Activated T-helper 17 cell treated with anti-CD3 and anti-CD28 coated beads, Interleukin-2, amount 50 U/mL, for 72 hours (primary cell): ENCODE measurements around the gene ST3GAL5. TPM values are rescaled to one million over a fixed set of nuclear protein-coding genes. Genes with fewer than 3 reads are reported as not detected.
"Not testable (repeated sequence)": the region's sequence is repeated elsewhere in the genome, so short reads cannot be mapped to it uniquely, and the experiment has no call there.

ENCODE experiments used
- ATAC-seq: fragments of 150-1000 bp; cut with Tn5 transposase; replicated peaks from 2 replicates; pipeline ENCODE4 v1.10.0; 2021; ENCODE audit warnings: mild to moderate bottlenecking, moderate library complexity
- H3K27ac Mint-ChIP-seq: one replicate; pipeline ENCODE4 v1.8.0; 2022; ENCODE audit warnings: mixed read lengths
- H3K27me3 Mint-ChIP-seq: one replicate; pipeline ENCODE4 v1.8.0; 2022; ENCODE audit warnings: mixed read lengths
- H3K36me3 Mint-ChIP-seq: one replicate; pipeline ENCODE4 v1.8.0; 2022; ENCODE audit warnings: low read depth, mild to moderate bottlenecking, mixed read lengths
- H3K4me1 Mint-ChIP-seq: one replicate; pipeline ENCODE4 v1.8.0; 2022; ENCODE audit warnings: mixed read lengths
- H3K4me3 Mint-ChIP-seq: one replicate; pipeline ENCODE4 v1.8.0; 2022; ENCODE audit warnings: mild to moderate bottlenecking, mixed read lengths
- H3K9me3 Mint-ChIP-seq: one replicate; pipeline ENCODE4 v1.8.0; 2022; ENCODE audit warnings: mixed read lengths
- total RNA-seq, 2 donors: library from RNA; stranded (reverse); gene quantifications; one replicate each; pipeline ENCODE4 v1.2.3, GENCODE V29; 2022

The ST3GAL5 gene
- total RNA-seq, 2 donors from 2014 or later, result 7.6 to 13.7 TPM

GRCh38 chr2:85852152-85852840 lies 36.5 kb downstream of the ST3GAL5 start:
- ATAC-seq, result no peak
- Mint-ChIP-seq H3K27me3 (no peaks in the 10 kb centered on the region), H3K27ac (peak overlapping the region; percentile 87), H3K9me3 (peaks cover 5% of the 10 kb centered on the region), H3K36me3 (peaks cover 1% of the 10 kb centered on the region), H3K4me3 (peak overlapping the region; percentile 93), H3K4me1 (peaks cover 45% of the 10 kb centered on the region)

- no peaks in the 10 kb centered on the region for H3K27me3 Mint-ChIP-seq
- no peaks in the 10 kb centered on the region for H3K36me3 Mint-ChIP-seq
- peak overlapping the region; percentile 93 for H3K4me3 Mint-ChIP-seq
- peak overlapping the region; percentile 87 for H3K27ac Mint-ChIP-seq
- peaks cover 5% of the 10 kb centered on the region for H3K9me3 Mint-ChIP-seq
- peak; percentile 33 for ATAC-seq
- peaks cover 45% of the 10 kb centered on the region for H3K4me1 Mint-ChIP-seq
Observed at GRCh38 chr2:85851253-85852151, 37.3 kb downstream of the ST3GAL5 start.

- H3K4me3 Mint-ChIP-seq, result peak overlapping the region; percentile 26
- no peak for ATAC-seq
- H3K36me3 Mint-ChIP-seq, result peaks cover 10% of the 10 kb centered on the region
- peaks cover 45% of the 10 kb centered on the region for H3K4me1 Mint-ChIP-seq
- no peak overlapping the region for H3K27ac Mint-ChIP-seq
- H3K27me3 Mint-ChIP-seq, result no peaks in the 10 kb centered on the region
- H3K9me3 Mint-ChIP-seq, result peaks cover 5% of the 10 kb centered on the region
Observed at GRCh38 chr2:85850451-85850850, 38.3 kb downstream of the ST3GAL5 start.

GRCh38 chr2:85847051-85847588 lies 41.7 kb downstream of the ST3GAL5 start:
- ATAC-seq, result no peak
- Mint-ChIP-seq H3K27me3 (no peaks in the 10 kb centered on the region), H3K4me1 (peaks cover 12% of the 10 kb centered on the region), H3K4me3 (no peak overlapping the region), H3K36me3 (peaks cover 20% of the 10 kb centered on the region), H3K9me3 (no peaks in the 10 kb centered on the region), H3K27ac (no peak overlapping the region)

- peaks cover 24% of the 10 kb centered on the region for H3K36me3 Mint-ChIP-seq
- H3K4me1 Mint-ChIP-seq, result peaks cover 13% of the 10 kb centered on the region
- H3K9me3 Mint-ChIP-seq, result no peaks in the 10 kb centered on the region
- no peak overlapping the region for H3K4me3 Mint-ChIP-seq
- ATAC-seq, result no peak
- H3K27ac Mint-ChIP-seq, result no peak overlapping the region
- H3K27me3 Mint-ChIP-seq, result no peaks in the 10 kb centered on the region
Observed at GRCh38 chr2:85846411-85846810, 42.4 kb downstream of the ST3GAL5 start.

GRCh38 chr2:85844486-85844885 lies 44.3 kb downstream of the ST3GAL5 start:
- H3K27ac Mint-ChIP-seq, result no peak overlapping the region
- no peak overlapping the region for H3K4me3 Mint-ChIP-seq
- peaks cover 29% of the 10 kb centered on the region for H3K36me3 Mint-ChIP-seq
- no peaks in the 10 kb centered on the region for H3K9me3 Mint-ChIP-seq
- H3K27me3 Mint-ChIP-seq, result no peaks in the 10 kb centered on the region
- peaks cover 6% of the 10 kb centered on the region for H3K4me1 Mint-ChIP-seq
- no peak for ATAC-seq

- Mint-ChIP-seq H3K27me3 (no peaks in the 10 kb centered on the region), H3K4me1 (peaks cover 6% of the 10 kb centered on the region), H3K27ac (no peak overlapping the region), H3K4me3 (no peak overlapping the region), H3K9me3 (no peaks in the 10 kb centered on the region), H3K36me3 (peaks cover 38% of the 10 kb centered on the region)
- ATAC-seq, result no peak
Observed at GRCh38 chr2:85843543-85843942, 45.2 kb downstream of the ST3GAL5 start.

GRCh38 chr2:85840091-85840490 lies 48.7 kb downstream of the ST3GAL5 start:
- Mint-ChIP-seq H3K27me3 (no peaks in the 10 kb centered on the region), H3K36me3 (peaks cover 31% of the 10 kb centered on the region), H3K4me3 (no peak overlapping the region), H3K9me3 (no peaks in the 10 kb centered on the region), H3K4me1 (peaks cover 6% of the 10 kb centered on the region), H3K27ac (peak overlapping the region; percentile 40)
- peak; percentile 75 for ATAC-seq

- Mint-ChIP-seq H3K36me3 (peaks cover 31% of the 10 kb centered on the region), H3K4me3 (no peak overlapping the region)
Observed at GRCh38 chr2:85839461-85839860, 49.3 kb downstream of the ST3GAL5 start.

GRCh38 chr2:85838641-85839040 lies 50.1 kb downstream of the ST3GAL5 start:
- Mint-ChIP-seq H3K9me3 (no peaks in the 10 kb centered on the region), H3K27ac (no peak overlapping the region), H3K4me1 (peaks cover 6% of the 10 kb centered on the region), H3K27me3 (no peaks in the 10 kb centered on the region), H3K4me3 (no peak overlapping the region), H3K36me3 (peaks cover 30% of the 10 kb centered on the region)
- no peak for ATAC-seq

More at GRCh38 chr2:85839461-85839860, 49.3 kb downstream of the ST3GAL5 start:
- peaks cover 6% of the 10 kb centered on the region for H3K4me1 Mint-ChIP-seq
- no peaks in the 10 kb centered on the region for H3K27me3 Mint-ChIP-seq
- no peak for ATAC-seq
- peak overlapping the region; percentile 40 for H3K27ac Mint-ChIP-seq
- H3K9me3 Mint-ChIP-seq, result no peaks in the 10 kb centered on the region

GRCh38 chr2:85838181-85838580 lies 50.6 kb downstream of the ST3GAL5 start:
- no peak for ATAC-seq
- H3K4me3 Mint-ChIP-seq, result no peak overlapping the region
- H3K27me3 Mint-ChIP-seq, result no peaks in the 10 kb centered on the region
- H3K36me3 Mint-ChIP-seq, result peaks cover 25% of the 10 kb centered on the region
- H3K4me1 Mint-ChIP-seq, result peaks cover 6% of the 10 kb centered on the region
- no peak overlapping the region for H3K27ac Mint-ChIP-seq
- H3K9me3 Mint-ChIP-seq, result no peaks in the 10 kb centered on the region

GRCh38 chr2:85834466-85834865 lies 54.3 kb downstream of the ST3GAL5 start:
- ATAC-seq, result no peak
- H3K27ac Mint-ChIP-seq, result no peak overlapping the region
- peaks cover 11% of the 10 kb centered on the region for H3K36me3 Mint-ChIP-seq
- no peaks in the 10 kb centered on the region for H3K4me1 Mint-ChIP-seq
- no peaks in the 10 kb centered on the region for H3K9me3 Mint-ChIP-seq
- no peaks in the 10 kb centered on the region for H3K27me3 Mint-ChIP-seq
- no peak overlapping the region for H3K4me3 Mint-ChIP-seq

- Mint-ChIP-seq H3K36me3 (no peaks in the 10 kb centered on the region), H3K4me1 (no peaks in the 10 kb centered on the region), H3K27me3 (no peaks in the 10 kb centered on the region), H3K9me3 (no peaks in the 10 kb centered on the region), H3K4me3 (no peak overlapping the region), H3K27ac (no peak overlapping the region)
- peak; percentile 88 for ATAC-seq
Observed at GRCh38 chr2:85831735-85832134, 57.1 kb downstream of the ST3GAL5 start.

- no peak for ATAC-seq
- no peak overlapping the region for H3K4me3 Mint-ChIP-seq
- H3K27me3 Mint-ChIP-seq, result no peaks in the 10 kb centered on the region
- no peaks in the 10 kb centered on the region for H3K4me1 Mint-ChIP-seq
- no peaks in the 10 kb centered on the region for H3K9me3 Mint-ChIP-seq
- no peaks in the 10 kb centered on the region for H3K36me3 Mint-ChIP-seq
- no peak overlapping the region for H3K27ac Mint-ChIP-seq
Observed at GRCh38 chr2:85830645-85831044, 58.1 kb downstream of the ST3GAL5 start.

- not testable (repeated sequence) for H3K36me3 Mint-ChIP-seq, H3K9me3 Mint-ChIP-seq, H3K4me1 Mint-ChIP-seq, ATAC-seq, H3K4me3 Mint-ChIP-seq, H3K27ac Mint-ChIP-seq, H3K27me3 Mint-ChIP-seq
Observed at GRCh38 chr2:85829394-85829793, 59.4 kb downstream of the ST3GAL5 start.
